GM21737 (cell line): ENCODE measurements around the gene LRMDA.
"Not testable (repeated sequence)": the region's sequence is repeated elsewhere in the genome, so short reads cannot be mapped to it uniquely, and the experiment has no call there.

Source experiments
- ATAC-seq: cut with Tn5 transposase; IDR thresholded peaks from one replicate; pipeline ENCODE4 v1.9.1; 2021; ENCODE audit warnings: mild to moderate bottlenecking, moderate library complexity; ENCODE audit not compliant: unreplicated experiment

Gene LRMDA

DNA sequence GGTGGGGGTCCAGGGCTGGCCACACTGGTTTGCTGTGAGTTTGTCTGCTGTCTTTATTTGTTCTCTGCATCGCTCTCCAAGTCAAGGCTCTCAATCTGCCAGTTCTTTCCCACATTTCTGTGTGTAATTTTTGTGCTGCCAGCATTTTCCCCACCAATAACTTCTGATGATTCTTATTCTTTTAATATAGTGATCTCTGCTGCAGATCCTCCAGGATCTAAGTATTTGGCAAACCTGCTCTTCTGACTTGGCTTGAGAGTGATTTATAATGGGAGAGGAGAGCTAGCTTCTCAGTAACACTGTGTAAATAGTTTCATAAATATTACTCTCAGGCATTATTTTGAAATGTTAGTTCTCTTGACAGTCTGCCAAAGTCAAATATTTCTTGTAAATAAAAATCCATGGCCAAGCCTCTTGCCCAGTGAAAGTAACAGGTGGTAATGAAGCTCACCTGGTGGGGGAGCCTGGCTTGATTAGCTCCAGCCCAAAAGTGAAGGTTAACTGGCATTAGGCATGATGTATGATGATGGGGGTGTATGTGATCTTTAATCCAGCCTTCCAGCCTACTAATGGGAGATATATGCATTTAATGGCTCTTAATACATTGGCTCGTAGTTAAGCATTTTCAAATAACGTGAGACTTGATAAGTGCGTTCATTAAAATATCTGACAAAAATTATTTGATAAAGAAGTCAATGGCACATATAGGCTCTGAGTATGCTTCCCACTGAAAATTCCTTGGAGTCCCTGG is 1150.3 kb downstream of the LRMDA start:
- ATAC-seq, result no peak

DNA sequence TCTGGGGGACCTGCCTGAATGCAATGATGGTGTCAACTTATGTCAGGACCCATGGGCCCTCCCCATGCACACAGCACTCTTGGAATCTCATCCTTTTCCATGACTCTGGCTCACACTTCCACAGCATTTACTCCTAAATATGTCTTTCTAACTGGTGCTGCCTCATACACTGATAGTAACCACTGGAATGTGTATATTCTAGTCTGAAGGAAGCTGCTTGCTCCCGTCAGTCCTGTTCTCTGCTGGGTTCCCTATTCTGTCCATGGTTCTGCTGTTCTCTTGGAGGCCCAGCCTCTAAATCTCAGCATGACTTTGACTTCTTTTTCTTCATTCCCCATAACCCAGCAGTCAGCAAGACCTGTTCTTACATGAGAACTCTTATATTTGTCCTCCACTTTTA is 1151.1 kb downstream of the LRMDA start:
- no peak for ATAC-seq

DNA sequence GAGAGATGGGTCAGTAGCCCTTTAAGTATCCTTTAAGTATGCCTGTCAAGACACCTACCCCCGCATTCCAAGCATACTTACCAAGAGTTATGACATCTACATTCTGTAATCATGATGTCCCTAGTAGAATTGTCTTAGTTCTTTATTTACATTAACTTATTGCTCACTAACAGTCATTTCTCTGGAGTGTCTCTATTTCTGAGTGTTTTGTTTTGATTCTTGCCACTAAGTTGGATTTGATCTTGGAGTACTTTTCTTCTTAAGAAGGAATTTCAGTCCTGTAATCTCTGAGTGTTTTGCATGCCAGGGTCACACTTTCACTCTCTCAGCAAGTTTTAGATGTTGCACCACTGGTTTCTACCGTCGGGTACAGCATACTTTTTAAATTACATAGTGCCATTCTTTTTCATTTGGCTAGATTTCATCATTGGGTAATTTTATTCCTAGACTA is 1152.3 kb downstream of the LRMDA start:
- ATAC-seq, result no peak

GRCh38 chr10:76584466-76584865 is 1153.0 kb downstream of the LRMDA start:
- not testable (repeated sequence) for ATAC-seq
